ENCODE results near the gene CRYBA2.

The CRYBA2 gene

GRCh38 chr2:219027511-219028055, 34.4 kb upstream of the CRYBA2 start:
- TF ChIP-seq CTCF (IDR thresholded peaks at IDR 0.05): no peak

GRCh38 chr2:219026946-219027345, 33.7 kb upstream of the CRYBA2 start:
- TF ChIP-seq CTCF (IDR thresholded peaks at IDR 0.05): no peak

- TF ChIP-seq CTCF (IDR thresholded peaks at IDR 0.05): no peak
These were observed 32.7 kb upstream of the CRYBA2 start for GRCh38 chr2:219025637-219026585.

- no peak for TF ChIP-seq CTCF (IDR thresholded peaks at IDR 0.05)
These were observed 30.8 kb upstream of the CRYBA2 start for GRCh38 chr2:219024059-219024458.

- TF ChIP-seq CTCF (IDR thresholded peaks at IDR 0.05): no peak
These were observed 29.9 kb upstream of the CRYBA2 start for GRCh38 chr2:219023045-219023605.

GRCh38 chr2:219022616-219023015, 29.4 kb upstream of the CRYBA2 start:
- TF ChIP-seq CTCF (IDR thresholded peaks at IDR 0.05): no peak

- no peak for TF ChIP-seq CTCF (IDR thresholded peaks at IDR 0.05)
These were observed 28.8 kb upstream of the CRYBA2 start for GRCh38 chr2:219022041-219022440.

All from LNCAP (cell line).